ENCODE results near the gene LAMB1.
"Not testable (repeated sequence)": the region's sequence is repeated elsewhere in the genome, so short reads cannot be mapped to it uniquely, and the experiment has no call there.

LAMB1 gene

DNA sequence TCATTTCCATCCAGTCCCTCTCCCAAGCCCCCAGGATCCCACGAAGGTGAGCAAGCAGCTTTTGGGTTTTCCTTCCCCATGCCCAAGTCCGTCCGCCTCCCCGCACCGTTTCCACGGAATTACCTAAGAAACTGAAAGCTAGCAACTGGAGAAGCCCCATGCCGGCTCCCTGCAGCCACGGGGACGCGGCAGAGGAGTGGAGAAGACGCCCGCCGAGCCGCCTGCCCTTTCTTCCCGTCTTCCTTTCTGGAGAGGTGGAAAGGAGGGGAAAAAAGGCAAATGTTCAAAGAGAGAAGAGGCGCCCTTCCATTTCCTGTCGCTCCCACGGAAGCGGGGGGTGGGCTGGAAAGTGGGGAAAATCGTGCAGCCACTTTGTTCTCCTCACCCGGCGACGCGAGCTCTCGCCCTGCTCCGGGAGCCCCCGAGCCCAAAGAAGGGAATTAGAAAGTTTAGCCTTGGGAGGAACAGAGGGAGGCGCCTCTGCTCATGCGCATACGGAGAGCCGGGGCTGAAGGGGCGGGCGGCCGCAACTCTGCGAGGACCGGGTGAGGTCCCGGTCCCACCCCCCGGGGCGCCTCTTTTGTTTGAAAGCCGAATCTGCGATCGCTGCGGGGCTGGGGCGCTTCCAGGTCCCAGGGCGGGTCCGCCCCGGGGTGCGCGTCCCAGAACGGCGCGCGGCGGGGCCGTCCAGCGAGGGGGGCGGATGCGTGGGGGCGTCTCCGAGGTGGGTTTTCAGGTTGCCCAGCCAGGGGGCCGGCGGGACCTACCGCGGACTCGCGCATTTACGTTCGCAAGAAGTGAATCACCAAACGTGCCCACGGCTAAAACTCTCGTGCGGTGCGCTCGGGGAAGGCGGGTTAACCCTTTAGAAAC lies at the start of gene LAMB1:
Gene LAMB1, minus strand, starts transcription at position 436 of the 873 bp plus-strand sequence. Its CDS starts 276 bp downstream, at position 160.
- DNase-seq: no peak

DNA sequence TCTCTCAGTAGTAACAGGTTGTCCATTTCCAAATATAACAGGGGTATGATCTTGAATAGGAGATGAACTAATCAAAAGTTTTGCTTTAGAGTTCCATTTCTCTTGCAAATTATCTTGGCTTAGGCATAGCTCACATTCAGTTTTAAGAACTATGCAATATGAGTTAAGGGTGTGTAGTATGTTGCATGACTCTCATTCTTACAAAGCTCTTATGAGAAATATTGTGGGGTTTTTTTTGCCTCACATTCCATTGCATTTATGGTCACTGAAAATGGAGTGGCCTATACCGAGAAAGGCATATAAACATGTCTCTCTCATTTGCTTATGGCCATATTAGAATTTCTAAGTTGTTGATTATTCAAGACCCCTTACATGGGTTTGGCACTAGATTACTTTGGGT lies 48.5 kb upstream of the LAMB1 start:
- no peak for DNase-seq

DNA sequence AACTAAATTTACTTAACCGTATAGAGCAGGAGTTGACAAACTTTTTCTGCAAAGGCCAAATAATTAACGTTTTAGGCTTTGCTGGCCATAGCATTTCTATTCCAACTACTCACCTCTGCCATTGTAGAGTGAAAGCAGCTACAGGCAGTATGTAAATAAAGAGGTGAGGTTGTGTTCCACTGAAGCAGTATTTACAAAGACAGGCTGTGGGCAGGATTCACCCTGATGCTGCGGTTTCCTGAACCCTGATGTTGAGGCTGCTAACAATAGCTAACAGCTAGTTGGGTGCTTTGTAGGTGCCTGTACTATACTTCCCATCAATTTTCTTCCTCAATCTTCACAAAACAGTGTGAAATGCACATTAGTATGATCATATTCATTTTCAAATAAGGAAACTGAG lies 47.0 kb upstream of the LAMB1 start:
- DNase-seq: no peak

DNA sequence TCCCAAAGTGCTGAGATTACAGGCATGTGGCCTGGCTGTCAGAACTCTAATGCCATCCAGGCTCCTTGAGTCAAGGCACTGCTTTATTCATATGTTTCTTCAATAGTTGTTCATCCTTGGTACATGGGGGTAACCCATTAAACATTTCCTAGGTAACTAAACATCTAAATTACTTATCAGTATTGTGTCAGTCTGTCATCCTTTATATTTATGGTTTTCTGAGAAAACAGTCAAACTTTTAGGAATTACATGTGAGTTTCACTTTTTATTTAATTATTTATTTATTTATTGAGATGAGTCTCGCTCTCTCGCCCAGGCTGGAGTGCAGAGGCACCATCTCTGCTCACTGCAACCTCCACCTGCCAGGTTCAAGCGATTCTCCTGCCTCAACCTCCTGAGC lies 45.5 kb upstream of the LAMB1 start:
- no peak for DNase-seq

DNA sequence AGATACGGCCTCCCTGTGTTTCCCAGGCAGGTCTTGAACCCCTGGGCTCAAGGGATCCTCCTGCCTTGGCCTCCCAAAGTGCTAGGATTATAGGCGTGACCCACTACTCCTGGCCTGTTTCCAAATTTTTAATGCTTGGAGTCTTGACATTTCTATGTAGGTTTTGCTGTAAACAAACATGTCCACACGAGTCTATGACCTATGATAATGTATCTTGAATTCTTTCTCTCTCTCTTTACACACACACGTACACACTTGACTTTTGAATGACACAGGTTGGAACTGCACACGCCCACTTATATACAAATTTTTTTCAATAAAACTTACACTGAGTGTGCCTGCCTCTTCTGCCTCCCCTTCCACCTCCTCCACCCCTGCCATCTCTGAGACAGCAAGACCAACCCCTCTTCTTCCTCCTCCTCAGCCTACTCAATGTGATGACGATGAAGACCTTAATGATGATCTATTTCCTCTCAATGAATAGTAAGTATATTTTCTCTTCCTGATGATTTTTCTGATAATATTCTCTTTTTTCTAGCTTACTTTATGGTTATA lies 44.1 kb upstream of the LAMB1 start:
- no peak for DNase-seq

DNA sequence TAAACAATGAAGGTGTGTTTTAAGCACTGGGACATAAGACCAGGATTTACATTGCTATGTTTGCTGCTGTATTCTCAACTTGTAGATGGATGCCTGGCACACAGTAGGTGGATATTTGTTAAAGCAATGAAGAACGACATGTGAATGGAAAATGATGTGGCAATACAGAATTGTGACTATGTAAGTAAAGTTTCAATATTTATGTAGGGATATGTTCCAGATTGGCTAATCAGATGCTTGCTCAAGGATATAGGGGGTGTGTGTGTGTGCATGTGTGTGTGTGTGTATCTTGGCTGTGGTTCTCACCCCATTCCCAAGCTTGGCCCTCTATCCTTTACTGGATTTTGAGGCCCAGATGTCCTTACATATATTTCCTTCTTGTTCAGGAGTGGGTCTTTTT lies 42.7 kb upstream of the LAMB1 start:
- no peak for DNase-seq

DNA sequence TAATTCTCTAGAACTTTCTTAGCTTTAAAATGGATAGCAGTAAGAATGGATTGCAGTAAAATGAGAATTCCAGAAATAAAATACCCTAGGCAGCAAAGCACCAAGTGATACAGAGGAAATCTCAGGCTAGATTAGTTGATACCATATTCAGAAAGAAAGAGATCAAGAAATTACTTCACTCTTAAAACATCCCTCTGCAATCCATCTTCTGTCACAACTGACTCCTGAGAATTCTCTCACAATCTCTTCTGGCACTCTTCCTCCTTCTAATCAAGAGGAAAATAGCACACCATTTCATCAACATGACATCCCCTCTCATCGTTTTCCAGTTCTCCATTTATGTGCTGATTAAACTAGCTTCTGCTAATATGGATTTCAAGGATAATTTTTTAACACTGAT lies 42.2 kb upstream of the LAMB1 start:
- DNase-seq: no peak

DNA sequence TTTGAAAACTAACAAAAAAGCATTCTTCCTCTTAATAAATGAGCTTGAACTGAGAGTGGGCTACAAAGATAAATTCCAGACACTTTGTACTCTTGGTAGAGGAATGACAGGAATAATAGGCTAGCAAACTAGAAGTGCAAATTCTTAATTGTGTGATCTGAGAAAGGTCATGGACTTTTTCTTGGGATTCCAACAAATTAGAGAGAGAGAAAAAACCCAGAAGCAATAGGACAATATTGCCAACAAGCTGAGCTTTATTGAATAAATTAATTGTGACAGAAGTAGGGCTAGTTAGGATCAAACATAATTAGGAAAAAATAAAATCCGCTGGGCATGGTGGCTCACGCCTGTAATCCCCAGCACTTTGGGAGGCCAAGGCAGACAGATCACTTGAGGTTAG lies 41.4 kb upstream of the LAMB1 start:
- DNase-seq: no peak

DNA sequence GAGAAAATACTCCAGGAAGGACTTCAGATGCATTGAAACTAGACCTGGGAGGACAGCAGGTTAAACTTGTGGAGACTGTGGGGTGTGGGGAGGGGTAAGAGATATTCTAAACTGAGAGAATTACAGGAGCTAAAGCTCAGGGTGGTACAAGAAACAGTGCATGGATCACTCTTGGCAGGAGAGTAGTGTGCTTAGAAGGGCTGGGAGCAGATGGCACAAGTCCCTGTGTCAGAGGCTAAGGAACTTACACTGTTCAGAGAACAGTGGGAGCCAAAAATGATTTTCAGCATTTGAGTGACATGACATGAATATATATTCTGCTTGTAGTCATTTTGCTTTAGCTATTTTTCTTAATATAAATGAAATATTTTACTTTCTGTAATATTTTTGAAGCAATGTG lies 36.0 kb upstream of the LAMB1 start:
- no peak for DNase-seq

DNA sequence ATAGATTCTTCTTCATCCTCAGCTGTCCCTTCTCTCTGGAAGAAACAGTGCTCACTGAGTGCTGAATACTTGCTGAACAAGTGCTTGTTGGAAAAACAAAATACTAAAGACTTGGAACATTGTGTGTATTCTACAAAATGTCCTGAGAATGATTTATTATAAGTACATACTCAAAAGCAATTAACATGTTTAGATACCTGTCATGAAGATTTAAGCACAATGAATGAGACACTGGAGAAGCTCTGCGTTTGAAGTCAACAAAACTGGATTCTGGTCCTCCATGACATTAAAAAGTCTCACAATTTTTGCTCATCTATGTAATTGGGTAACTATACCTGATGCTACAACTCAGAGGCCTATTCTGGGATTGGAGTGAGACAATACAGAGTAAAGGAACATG lies 34.8 kb upstream of the LAMB1 start:
- DNase-seq: no peak

DNA sequence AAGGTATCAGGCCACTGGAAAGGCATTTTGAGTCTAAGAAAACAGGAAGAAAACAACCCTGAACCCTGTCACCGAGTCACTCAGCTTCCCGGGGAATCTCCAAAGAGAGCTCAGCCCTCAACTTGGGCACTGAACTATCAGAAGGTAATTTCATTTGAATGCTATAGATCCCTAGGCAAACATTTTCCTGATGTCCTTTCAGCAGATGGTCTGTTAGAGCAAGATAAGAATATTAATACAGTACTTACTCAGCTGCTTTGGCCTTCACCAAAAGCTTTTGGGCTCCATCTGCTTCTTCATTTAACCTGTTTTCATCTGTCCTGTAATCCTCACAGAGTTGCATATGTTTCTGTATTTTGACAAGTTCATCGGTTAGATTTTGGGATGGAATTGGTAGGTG lies 34.2 kb upstream of the LAMB1 start:
- DNase-seq: no peak

DNA sequence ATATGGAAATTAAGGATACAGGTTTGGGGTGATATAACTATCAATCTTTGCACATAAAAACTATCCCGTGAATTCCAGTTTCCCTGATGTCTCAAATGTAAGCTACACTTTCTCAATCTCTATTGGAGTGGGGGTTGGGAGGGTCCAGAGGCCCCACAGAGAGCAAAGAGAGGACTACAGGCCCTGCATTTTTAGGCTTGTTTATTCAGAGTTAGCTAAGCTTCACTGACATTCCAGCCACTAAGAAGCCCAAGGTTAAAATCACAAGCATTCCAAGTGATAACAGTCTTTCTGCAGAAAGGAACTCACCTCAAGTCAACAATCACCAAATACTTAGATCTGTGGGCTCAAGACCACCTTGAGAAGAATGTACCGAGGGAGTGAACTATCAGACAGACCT lies 31.6 kb upstream of the LAMB1 start:
- no peak for DNase-seq

DNA sequence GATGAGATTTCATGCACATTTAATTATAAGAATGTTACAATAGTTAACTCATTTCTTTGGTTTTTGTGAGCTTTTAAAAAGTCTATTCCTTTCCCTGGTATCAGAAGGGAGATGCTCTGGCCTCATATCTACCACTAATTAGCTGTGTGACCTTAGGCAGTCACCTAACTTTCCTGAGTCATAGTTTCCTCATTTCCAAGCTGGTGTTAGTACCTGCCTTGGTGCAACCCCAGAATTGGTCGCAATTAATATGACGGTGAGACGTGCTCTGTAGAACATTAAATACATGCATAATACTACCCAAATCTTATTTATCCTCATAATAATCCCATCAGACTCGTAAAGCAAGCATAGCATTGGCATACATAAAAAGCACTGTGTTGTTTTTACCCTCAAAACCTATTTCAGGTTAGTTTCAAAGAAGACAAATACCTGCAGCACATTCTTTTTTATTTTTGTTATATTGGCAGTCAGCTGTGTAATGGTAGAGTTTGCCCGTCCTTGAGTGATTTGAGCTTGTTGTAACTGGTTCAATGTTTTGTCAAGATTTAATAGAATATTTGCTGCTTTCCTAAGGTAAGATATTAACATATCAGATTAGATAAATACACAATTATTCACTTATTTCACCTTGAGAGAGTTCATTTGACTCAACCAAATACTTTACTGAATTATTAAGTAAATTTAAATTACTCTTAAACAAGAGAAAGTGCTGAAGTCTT lies 31.0 kb upstream of the LAMB1 start:
- DNase-seq: no peak

DNA sequence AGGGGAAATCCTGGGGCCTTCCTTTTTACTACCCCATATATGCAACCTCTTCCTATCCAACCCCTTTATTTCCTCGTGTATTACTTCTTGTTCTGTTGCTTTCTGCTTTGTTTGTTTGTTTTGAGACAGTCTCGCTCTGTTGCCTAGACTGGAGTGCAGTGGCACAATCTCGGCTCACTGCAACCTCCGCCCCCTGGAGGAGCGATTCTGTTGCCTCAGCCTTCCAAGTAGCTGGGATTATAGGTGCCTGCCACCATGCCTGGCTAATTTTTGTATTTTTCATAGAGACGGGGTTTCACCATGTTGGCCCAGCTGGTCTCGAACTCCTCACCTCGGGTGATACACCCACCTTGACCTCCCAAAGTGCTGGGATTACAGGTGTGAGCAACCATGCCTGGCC lies 30.3 kb upstream of the LAMB1 start:
- DNase-seq: not testable (repeated sequence)

DNA sequence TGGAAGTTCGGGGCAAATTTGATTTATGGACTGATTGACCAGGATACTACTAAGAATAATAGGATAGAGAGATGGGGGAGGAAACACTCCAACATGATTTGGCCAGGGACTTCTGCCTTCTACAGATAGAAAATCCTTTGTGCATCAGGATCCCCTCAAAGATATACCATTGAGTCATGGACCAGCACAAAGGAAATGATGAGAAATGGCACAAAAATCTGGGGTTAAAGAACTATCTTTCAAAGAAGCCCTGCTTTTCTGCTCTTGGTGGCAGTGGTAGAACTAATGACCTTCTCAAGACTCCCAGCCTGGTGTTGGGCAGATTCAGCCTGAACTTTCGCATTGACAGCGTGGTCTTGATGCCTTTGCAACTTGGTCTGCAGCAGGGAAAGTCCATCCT lies 27.6 kb upstream of the LAMB1 start:
- DNase-seq: no peak

DNA sequence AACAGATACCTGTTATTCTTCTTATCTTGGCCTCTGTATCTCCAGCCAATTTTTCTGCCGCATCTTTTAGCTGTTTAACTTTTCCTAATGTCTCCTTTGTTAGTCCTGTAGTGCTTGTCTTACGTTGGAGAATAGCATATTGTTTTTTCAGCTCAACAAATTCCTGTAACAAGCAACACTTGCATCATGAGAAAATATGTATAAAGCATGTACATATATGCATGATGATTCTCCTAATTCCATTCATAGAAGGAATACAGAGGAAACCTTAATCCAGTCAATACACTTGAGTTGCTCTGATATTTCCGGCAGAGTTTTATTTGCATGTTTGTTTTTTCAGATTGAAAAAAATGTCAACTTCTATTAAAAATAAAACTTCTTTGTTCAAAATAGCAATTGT lies 26.1 kb upstream of the LAMB1 start:
- DNase-seq: no peak

DNA sequence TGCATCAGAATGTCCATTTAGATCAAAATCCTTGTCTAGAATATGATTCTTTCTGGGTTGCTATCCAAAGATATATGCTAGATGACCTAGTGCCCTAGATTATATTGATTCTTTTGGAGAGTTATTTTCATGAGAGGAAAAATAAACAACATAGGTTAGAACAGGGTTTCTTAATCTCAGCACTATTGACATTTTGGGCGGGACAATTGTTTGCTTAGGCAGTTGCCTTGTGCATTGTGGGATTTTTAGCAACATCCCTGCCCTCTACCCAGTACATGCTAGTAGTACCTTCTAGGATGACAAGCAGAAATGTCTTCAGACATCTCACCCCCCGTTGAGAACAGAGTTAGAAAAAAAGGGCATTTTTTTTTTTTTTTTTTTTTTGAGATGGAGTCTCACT lies 25.1 kb upstream of the LAMB1 start:
- no peak for DNase-seq

DNA sequence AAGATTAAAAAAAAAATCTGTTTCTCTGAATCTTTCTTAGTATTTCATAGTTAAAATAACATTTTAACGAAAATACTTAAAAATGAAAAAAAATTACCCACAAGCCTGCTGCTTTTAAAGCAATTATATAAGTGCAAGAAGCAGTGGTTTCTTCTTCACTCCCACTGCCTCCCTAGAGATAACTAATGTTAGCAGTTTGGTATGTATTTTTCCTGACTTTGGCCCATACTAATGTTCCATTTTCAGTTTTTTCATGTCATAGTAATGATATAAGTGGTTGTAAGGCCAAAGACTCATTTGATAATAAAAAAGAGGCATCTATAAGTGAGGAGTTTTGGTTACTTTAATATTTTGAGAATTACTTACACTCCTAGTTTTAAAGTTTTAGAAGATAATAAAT lies 24.3 kb upstream of the LAMB1 start:
- DNase-seq: no peak

DNA sequence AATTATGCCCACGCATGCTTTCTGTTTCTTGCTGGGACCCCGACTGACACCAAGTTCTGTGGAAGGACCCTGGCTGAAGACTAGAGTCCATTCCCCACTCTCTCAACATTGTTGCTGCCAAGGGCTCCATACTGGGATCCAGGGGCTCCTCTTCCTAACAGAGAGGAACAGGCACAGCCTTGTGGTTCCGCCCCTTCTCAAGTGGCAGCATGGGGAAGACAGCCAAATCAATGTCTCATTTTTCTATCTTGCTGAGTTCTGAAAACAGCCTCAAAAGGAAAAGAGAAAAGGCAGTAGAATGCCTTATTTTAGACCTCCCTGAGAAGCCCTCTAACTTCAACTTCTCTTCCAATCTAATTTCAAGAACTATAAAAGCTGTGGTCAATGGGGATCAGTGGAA lies 23.7 kb upstream of the LAMB1 start:
- no peak for DNase-seq

DNA sequence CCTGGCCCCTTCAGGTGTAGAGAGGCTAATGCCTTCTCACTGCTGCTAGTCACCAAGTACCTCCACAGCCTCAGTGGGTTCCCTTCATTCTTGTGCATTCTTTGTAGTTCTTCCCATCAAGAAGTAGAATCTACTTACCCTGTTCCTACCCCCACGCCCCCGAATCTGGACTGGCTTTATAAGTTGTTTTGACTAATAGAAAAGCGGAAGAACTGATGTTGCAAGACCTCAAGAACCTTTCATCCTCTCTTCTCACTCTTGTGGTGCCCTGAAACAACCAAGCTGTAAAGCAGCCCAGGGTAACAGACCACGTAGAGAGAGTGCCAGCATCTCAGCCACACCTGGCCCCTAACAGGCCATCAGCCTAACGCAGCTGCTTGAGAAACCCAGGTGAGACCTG lies 23.2 kb upstream of the LAMB1 start:
- DNase-seq: no peak

DNA sequence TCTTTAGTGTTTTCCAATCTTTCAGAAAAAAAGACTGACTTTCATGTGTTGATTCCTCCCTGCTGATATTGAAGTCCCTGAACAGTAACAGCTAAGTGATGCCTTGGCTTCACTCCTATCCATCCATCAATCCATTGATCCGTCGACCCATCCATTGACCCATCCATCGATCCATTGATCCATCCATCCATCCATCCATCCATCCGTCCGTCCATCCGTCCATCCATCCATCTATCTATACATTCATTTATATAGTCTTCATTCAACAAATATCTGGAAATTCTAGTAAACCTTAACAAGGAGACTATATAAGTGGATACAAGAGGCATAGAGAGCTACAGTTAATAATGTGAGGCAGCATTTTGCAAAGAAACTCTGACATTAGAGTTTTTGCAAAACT lies 21.6 kb upstream of the LAMB1 start:
- DNase-seq: no peak

DNA sequence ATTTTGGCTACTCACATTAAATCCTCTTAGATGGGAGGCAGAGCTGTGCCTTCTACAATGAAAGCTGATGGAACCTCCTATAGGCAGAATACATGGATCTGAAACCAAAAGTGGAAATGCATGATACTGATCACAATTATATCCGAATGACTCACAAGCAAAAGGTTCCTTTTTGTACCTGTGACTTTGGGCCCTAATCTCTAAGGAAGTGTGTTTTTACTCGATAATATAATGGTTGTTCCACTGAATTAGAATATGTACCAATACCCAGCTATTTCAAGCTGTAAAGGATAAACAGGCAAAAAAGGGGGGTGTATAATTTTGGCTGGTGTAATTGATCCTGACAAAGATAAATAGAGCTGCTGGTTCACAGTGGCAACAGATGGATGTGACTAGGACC lies 17.6 kb upstream of the LAMB1 start:
- DNase-seq: no peak

DNA sequence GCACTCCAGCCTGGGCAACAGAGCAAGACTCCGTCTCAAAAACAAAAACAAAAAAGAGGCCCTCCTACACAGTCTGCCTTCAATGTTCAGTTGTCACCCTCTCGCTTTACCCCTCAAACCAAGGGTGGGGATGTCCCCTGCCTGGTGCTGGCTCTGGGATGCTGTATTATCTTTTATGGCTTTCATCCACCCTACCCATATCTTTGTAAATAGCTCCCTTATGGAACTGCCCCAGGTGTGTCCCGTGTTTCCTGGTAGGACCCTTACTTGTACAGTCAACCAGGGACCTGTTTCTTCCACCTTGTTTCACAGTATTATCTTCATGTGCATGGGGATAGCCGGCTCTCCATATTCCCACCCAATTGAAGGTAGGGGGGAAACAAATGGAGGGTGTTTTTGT lies 15.7 kb upstream of the LAMB1 start:
- no peak for DNase-seq

DNA sequence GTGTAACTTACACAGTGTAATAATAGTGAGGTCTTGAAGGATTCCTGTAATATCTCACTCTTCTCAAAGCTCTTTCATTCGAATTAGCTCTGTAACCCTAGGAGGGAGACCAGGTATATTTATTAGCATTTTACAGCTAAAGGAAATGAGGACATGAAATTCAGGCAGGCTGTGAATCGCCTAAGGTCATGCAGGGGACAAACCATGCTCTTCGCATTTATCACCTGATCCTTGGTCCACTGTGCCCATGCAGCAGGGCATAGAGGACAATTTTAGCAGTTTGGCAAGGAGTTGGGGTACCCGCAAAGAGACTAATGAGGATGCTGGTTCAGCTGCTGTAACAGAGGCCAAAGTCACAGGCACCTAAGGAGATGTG lies 14.8 kb upstream of the LAMB1 start:
- no peak for DNase-seq

Measured in CD4-positive, alpha-beta T cell treated with Interferon alpha-2 for 1 hour (primary cell).